Trophoblast cell (in vitro differentiated cells and primary cell): ENCODE results near the gene NDUFA11.

Experiments
- DNase-seq, 2 donors: peaks; one replicate each; pipeline ENCODE4 v3.0.0-alpha.2; 2016
- H2AFZ ChIP-seq: 2 replicates; pipeline ENCODE4 v1.6.1; 2013; ENCODE audit warnings: low read length, moderate library complexity, mild to moderate bottlenecking; ENCODE audit not compliant: insufficient read depth, poor library complexity
- H2AK5ac ChIP-seq: 2 replicates; pipeline ENCODE4 v1.6.1; 2013; ENCODE audit warnings: mild to moderate bottlenecking, low read length
- H2BK120ac ChIP-seq: 2 replicates; pipeline ENCODE4 v1.6.1; 2013; ENCODE audit warnings: low read length, mild to moderate bottlenecking, moderate library complexity; ENCODE audit not compliant: insufficient read depth, poor library complexity
- H2BK12ac ChIP-seq: 2 replicates; pipeline ENCODE4 v1.6.1; 2013; ENCODE audit warnings: mild to moderate bottlenecking, low read length, moderate library complexity
- H2BK5ac ChIP-seq: 2 replicates; pipeline ENCODE4 v1.6.1; 2013; ENCODE audit warnings: low read length, low read depth, moderate library complexity, mild to moderate bottlenecking; ENCODE audit not compliant: poor library complexity
- H3K14ac ChIP-seq: 2 replicates; pipeline ENCODE4 v1.6.1; 2013; ENCODE audit warnings: mild to moderate bottlenecking, low read length
- H3K18ac ChIP-seq: 2 replicates; pipeline ENCODE4 v1.6.1; 2013; ENCODE audit warnings: mild to moderate bottlenecking, low read length
- H3K23ac ChIP-seq: 2 replicates; pipeline ENCODE4 v1.6.1; 2013; ENCODE audit warnings: low read length
- H3K27ac ChIP-seq: 2 replicates; pipeline ENCODE4 v1.5.1; 2013; ENCODE audit warnings: low read depth, mild to moderate bottlenecking, inconsistent platforms, low read length, moderate library complexity
- H3K27me3 ChIP-seq: 2 replicates; pipeline ENCODE4 v1.6.1; 2013; ENCODE audit warnings: inconsistent platforms, mild to moderate bottlenecking, low read length, moderate library complexity; ENCODE audit not compliant: insufficient read depth
- H3K36me3 ChIP-seq, 2 experiments: 1 replicate in 1 of 2; 2 replicates in 1 of 2; pipeline ENCODE4 v1.6.1; 2013; ENCODE audit warnings: low read length in 2 of 2, mild to moderate bottlenecking in 2 of 2, moderate library complexity in 1 of 2; ENCODE audit not compliant: insufficient read depth in 2 of 2, control insufficient read depth in 1 of 2
- H3K4ac ChIP-seq: 2 replicates; pipeline ENCODE4 v1.6.1; 2013; ENCODE audit warnings: low read depth, mild to moderate bottlenecking, low read length, moderate library complexity
- H3K4me1 ChIP-seq, 2 experiments: 1 replicate in 1 of 2; 2 replicates in 1 of 2; pipeline ENCODE4 v1.6.1; 2013; ENCODE audit warnings: low read length in 2 of 2, mild to moderate bottlenecking in 2 of 2, moderate library complexity in 1 of 2; ENCODE audit not compliant: insufficient read depth in 2 of 2, control insufficient read depth in 1 of 2
- H3K4me2 ChIP-seq: 2 replicates; pipeline ENCODE4 v1.6.1; 2013; ENCODE audit warnings: inconsistent platforms, mild to moderate bottlenecking, low read length, moderate library complexity
- H3K4me3 ChIP-seq: 2 replicates; pipeline ENCODE4 v1.5.1; 2013; ENCODE audit warnings: mild to moderate bottlenecking, low read depth, low read length, inconsistent platforms
- H3K79me1 ChIP-seq: one replicate; pipeline ENCODE4 v1.6.1; 2013; ENCODE audit warnings: low read length
- H3K79me2 ChIP-seq: 2 replicates; pipeline ENCODE4 v1.6.1; 2013; ENCODE audit warnings: low read length, mild to moderate bottlenecking; ENCODE audit not compliant: control insufficient read depth, insufficient read depth, poor library complexity
- H3K9ac ChIP-seq: 2 replicates; pipeline ENCODE4 v1.6.1; 2013; ENCODE audit warnings: mild to moderate bottlenecking, low read length
- H3K9me3 ChIP-seq: 2 replicates; pipeline ENCODE4 v1.6.1; 2013; ENCODE audit warnings: low read depth, mild to moderate bottlenecking, control low read depth, inconsistent platforms, low read length; ENCODE audit not compliant: insufficient read depth
- H4K12ac ChIP-seq: 2 replicates; pipeline ENCODE4 v1.6.1; 2013; ENCODE audit warnings: low read depth, mild to moderate bottlenecking, low read length, moderate library complexity
- H4K8ac ChIP-seq: 2 replicates; pipeline ENCODE4 v1.6.1; 2013; ENCODE audit warnings: low read depth, mild to moderate bottlenecking, low read length, moderate library complexity
- H4K91ac ChIP-seq: one replicate; pipeline ENCODE4 v1.6.1; 2013; ENCODE audit warnings: low read depth, mild to moderate bottlenecking, low read length, moderate library complexity
- WGBS: extraction: QIAGEN DNeasy Blood & Tissue Kit; methylation state at CpG from one replicate; pipeline ENCODE4 v1.1.7; 2013; ENCODE audit warnings: missing lambda C conversion rate; ENCODE audit not compliant: insufficient read length, insufficient coverage; ENCODE audit errors: extremely low coverage; 5-methylcytosine and 5-hydroxymethylcytosine counted together

The NDUFA11 gene

DNA sequence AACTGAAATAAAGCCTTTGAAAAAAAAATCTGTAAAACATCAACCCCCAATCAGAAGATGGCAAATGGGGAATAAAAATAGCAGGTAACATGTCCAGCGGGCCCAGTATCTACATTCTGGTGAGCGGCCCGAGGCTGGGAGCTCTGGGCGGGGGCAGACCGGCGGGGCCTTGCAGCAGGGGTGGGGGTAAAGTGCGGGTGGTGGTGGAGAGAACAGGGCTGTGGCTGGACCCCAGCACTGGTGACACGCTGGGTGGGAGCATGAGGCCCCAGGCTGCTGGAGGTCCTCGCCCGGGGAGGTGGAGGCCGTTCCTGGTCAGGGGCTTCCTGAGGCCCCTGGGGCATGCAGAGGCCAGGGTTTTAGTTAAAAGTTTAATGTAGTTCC is 12.2 kb upstream of the NDUFA11 start:
- H2BK5ac ChIP-seq = peak overlapping the region; percentile 91
- H3K36me3 ChIP-seq = peaks cover 52% of the 10 kb centered on the region in 2 experiments
- H3K14ac ChIP-seq = peak overlapping the region; percentile 71
- no CpG with 5 or more reads among the region's 11 CpGs for WGBS
- peak overlapping the region; percentile 90 for H4K91ac ChIP-seq
- DNase-seq = peak in 1 of 2 donors; percentile 40
- H3K18ac ChIP-seq = peak overlapping the region; percentile 85
- peak overlapping the region; percentile 74 for H3K27ac ChIP-seq
- peak overlapping the region; percentile 83 for H2AK5ac ChIP-seq
- no peak overlapping the region for H3K9ac ChIP-seq
- peak overlapping the region; percentile 46 for H3K4me2 ChIP-seq
- H3K79me1 ChIP-seq = peaks cover 28% of the 10 kb centered on the region
- no peaks in the 10 kb centered on the region for H3K9me3 ChIP-seq
- peak overlapping the region; percentile 56 for H2AFZ ChIP-seq
- H3K23ac ChIP-seq = no peak overlapping the region
- H4K8ac ChIP-seq = peak overlapping the region; percentile 85
- peaks cover 30 to 41% of the 10 kb centered on the region in 2 experiments for H3K4me1 ChIP-seq
- no peaks in the 10 kb centered on the region for H3K27me3 ChIP-seq
- H2BK12ac ChIP-seq = peak overlapping the region; percentile 91
- peak overlapping the region; percentile 65 for H3K4ac ChIP-seq
- peak overlapping the region; percentile 70 for H4K12ac ChIP-seq
- peak overlapping the region; percentile 88 for H2BK120ac ChIP-seq
- no peak overlapping the region for H3K4me3 ChIP-seq
- peaks cover 6% of the 10 kb centered on the region for H3K79me2 ChIP-seq

DNA sequence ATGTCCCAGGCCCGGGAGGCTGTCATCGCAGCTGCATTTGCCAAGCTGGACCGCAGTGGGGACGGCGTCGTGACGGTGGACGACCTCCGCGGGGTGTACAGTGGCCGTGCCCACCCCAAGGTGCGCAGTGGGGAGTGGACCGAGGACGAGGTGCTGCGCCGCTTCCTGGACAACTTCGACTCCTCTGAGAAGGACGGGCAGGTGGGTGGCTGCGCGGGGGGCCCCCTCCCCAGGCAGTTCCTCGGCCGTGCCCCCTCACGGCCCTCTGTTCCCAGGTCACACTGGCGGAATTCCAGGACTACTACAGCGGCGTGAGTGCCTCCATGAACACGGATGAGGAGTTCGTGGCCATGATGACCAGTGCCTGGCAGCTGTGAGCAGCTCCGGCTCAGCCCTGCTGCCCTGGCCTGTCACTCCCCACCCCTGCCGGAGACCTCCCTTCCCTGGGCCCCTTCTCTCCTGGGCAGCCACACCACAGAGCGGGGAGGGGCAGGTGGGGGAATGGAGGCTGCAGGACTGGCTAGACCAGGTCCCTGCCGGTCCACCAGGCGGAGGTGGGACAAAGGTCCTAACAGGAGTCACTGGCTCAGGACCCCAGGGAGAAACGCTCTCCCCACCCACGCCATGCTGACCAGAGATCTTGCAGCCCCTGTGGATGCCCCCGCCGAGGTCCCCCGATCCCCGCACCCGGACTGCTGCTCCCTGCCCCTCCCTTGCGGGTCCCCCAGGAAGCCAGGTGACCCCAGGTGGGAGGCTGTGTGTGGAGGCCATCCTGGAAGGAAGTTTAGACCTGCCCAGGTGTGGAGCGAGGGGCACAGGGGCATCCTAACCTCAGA is 11.6 kb upstream of the NDUFA11 start:
- peak; percentile 75 to 84 for DNase-seq
- Histone ChIP-seq H3K14ac (peak overlapping the region; percentile 96), H2BK12ac (peak overlapping the region; percentile 92), H3K4me1 (peaks cover 32 to 41% of the 10 kb centered on the region in 2 experiments), H4K12ac (peak overlapping the region; percentile 70), H3K36me3 (peaks cover 50 to 51% of the 10 kb centered on the region in 2 experiments), H2AFZ (peak overlapping the region; percentile 56), H4K91ac (peak overlapping the region; percentile 90), H3K4ac (peak overlapping the region; percentile 67), H2BK120ac (peak overlapping the region; percentile 88), H3K27me3 (no peaks in the 10 kb centered on the region), H2AK5ac (peak overlapping the region; percentile 98), H3K79me2 (peaks cover 8% of the 10 kb centered on the region), H3K79me1 (peaks cover 28% of the 10 kb centered on the region), H3K27ac (peak overlapping the region; percentile 74), H3K4me3 (no peak overlapping the region), H3K9ac (no peak overlapping the region), H3K9me3 (no peaks in the 10 kb centered on the region), H3K4me2 (peak overlapping the region; percentile 46), H4K8ac (peak overlapping the region; percentile 85), H3K23ac (no peak overlapping the region), H2BK5ac (peak overlapping the region; percentile 91), H3K18ac (peak overlapping the region; percentile 98)
- no CpG with 5 or more reads among the region's 42 CpGs for WGBS

DNA sequence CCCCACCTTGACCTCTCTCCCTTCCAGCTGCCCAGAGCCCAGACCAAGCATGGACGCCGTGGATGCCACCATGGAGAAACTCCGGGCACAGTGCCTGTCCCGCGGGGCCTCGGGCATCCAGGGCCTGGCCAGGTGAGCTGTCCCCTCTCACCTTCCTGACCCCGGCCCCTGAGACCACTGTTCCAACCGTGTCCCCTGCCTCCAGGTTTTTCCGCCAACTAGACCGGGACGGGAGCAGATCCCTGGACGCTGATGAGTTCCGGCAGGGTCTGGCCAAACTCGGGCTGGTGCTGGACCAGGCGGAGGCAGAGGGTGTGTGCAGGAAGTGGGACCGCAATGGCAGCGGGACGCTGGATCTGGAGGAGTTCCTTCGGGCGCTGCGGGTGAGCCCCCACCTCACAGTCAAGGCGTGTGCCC is 10.8 kb upstream of the NDUFA11 start:
- Histone ChIP-seq H3K9me3 (no peaks in the 10 kb centered on the region), H2AFZ (no peak overlapping the region), H3K4me3 (no peak overlapping the region), H2AK5ac (peak overlapping the region; percentile 98), H2BK5ac (peak overlapping the region; percentile 73), H3K27ac (peak overlapping the region; percentile 35), H3K14ac (peak overlapping the region; percentile 96), H3K79me2 (peaks cover 8% of the 10 kb centered on the region), H3K23ac (no peak overlapping the region), H3K4me1 (peaks cover 38 to 48% of the 10 kb centered on the region in 2 experiments), H2BK120ac (peak overlapping the region; percentile 87), H3K4ac (peak overlapping the region; percentile 25), H4K8ac (peak overlapping the region; percentile 17), H3K18ac (peak overlapping the region; percentile 98), H4K12ac (no peak overlapping the region), H4K91ac (peak overlapping the region; percentile 90), H3K9ac (no peak overlapping the region), H3K27me3 (no peaks in the 10 kb centered on the region), H3K4me2 (no peak overlapping the region), H2BK12ac (peak overlapping the region; percentile 92), H3K36me3 (peaks cover 43 to 48% of the 10 kb centered on the region in 2 experiments), H3K79me1 (peaks cover 34% of the 10 kb centered on the region)
- WGBS = no CpG with 5 or more reads among the region's 22 CpGs
- no peak for DNase-seq

DNA sequence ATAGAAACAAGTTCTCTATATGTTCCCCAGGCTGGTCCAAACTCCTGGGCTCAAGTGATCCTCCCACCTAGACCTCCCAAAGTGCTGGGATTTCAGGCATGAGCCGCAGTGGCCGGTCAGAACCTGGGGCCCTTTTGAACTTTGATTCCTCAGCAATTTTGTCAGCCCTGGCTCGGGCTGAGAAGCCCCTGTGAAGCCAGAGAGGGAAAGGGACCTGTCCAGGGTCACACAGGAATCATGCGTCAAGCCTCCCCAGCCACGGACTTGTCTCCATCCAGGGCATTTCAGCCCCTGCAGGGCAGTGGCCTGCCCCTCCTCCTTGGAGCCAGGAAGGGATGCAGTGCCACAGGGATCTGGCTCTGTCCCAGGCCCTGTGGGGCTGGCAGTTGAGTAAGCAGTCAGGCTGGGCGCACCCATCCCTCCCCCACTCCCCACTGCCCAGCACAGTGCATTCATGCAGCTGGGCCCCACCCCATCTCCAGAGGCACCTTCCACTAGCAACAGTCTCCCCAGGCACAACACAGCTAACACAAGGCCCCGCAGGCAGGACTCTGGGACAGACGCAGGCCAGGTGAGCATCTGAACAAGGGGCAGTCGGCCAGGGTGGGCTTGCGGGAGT is 10.3 kb upstream of the NDUFA11 start, which contains the start of gene CAPS:
TSS of gene CAPS (plus strand) at position 516 of the 619 bp plus-strand sequence. CDS start 153 bp downstream, outside the sequence.
- Histone ChIP-seq H4K8ac (peak within 1 kb of the TSS; percentile 67), H3K9ac (no peak within 1 kb of the TSS), H3K4me2 (peak within 1 kb of the TSS; percentile 46), H3K36me3 (peaks cover 38 to 43% of the 10 kb centered on the region in 2 experiments), H2AFZ (peak within 1 kb of the TSS; percentile 38), H3K4me3 (no peak within 1 kb of the TSS), H3K79me2 (peaks cover 8% of the 10 kb centered on the region), H3K9me3 (no peaks in the 10 kb centered on the region), H2AK5ac (peak within 1 kb of the TSS; percentile 98), H3K4ac (peak within 1 kb of the TSS; percentile 67), H3K79me1 (peaks cover 38% of the 10 kb centered on the region), H2BK12ac (peak within 1 kb of the TSS; percentile 92), H3K14ac (peak within 1 kb of the TSS; percentile 96), H4K91ac (peak within 1 kb of the TSS; percentile 90), H3K4me1 (peaks cover 40 to 53% of the 10 kb centered on the region in 2 experiments), H3K27ac (peak within 1 kb of the TSS; percentile 35), H3K18ac (peak within 1 kb of the TSS; percentile 98), H2BK5ac (peak within 1 kb of the TSS; percentile 73), H2BK120ac (peak within 1 kb of the TSS; percentile 87), H4K12ac (peak within 1 kb of the TSS; percentile 51), H3K23ac (no peak within 1 kb of the TSS), H3K27me3 (no peaks in the 10 kb centered on the region)
- WGBS = no CpG with 5 or more reads among the region's 10 CpGs
- DNase-seq = peak in 1 of 2 donors; percentile 24
